ENCODE data around the gene BIRC7. TPM values are rescaled to one million over a fixed set of nuclear protein-coding genes. Genes with fewer than 3 reads are reported as not detected.

BIRC7 gene
- total and polyA plus RNA-seq, 2 of the 4 experiments (the other 2 are of a cell fraction): not detected

GRCh38 chr20:63239431-63239830 is 3.7 kb downstream of the BIRC7 start:
- no peak overlapping the region for H2AK9ac ChIP-seq (replicated peaks; ENCODE audit: low read depth, low read length, poor library complexity)
- intact Hi-C loops (cut with micrococcal nuclease): no loop called here
- H4K5ac ChIP-seq (ENCODE audit: low read depth, low read length): no peak overlapping the region
- no TSS peak for BruUV-seq (replicated peaks)
- no peak overlapping the region for H2BK20ac ChIP-seq (ENCODE audit: low read depth, low read length)
- H3K9me1 ChIP-seq (ENCODE audit: insufficient read depth, low read length): no peaks in the 10 kb centered on the region
- H2BK15ac ChIP-seq (ENCODE audit: low read depth, low read length): no peak overlapping the region
- H3K36me3 ChIP-seq (ENCODE audit: control insufficient read depth, insufficient read depth, low read length): no peaks in the 10 kb centered on the region
- no peak overlapping the region for H3K4me2 ChIP-seq (ENCODE audit: low read depth, low read length)
- H3K9ac ChIP-seq (ENCODE audit: low read depth, low read length): no peak overlapping the region
- no peak for DNase-seq
- H2AFZ ChIP-seq (replicated peaks; ENCODE audit: low read length, poor library complexity): no peak overlapping the region
- TF ChIP-seq CTCF (conservative IDR thresholded peaks at IDR 0.05; ENCODE audit: low read depth, low read length) (no peak), CHD1 (IDR thresholded peaks at IDR 0.05; ENCODE audit: low read depth, low read length) (no peak), RFX5 (IDR thresholded peaks at IDR 0.05; ENCODE audit: low read depth, low read length) (no peak), BHLHE40 (IDR thresholded peaks at IDR 0.05; ENCODE audit: low read depth, low read length) (no peak), ELK1 (IDR thresholded peaks at IDR 0.05; ENCODE audit: borderline replicate concordance, low read depth, low read length) (no peak), MAFK (IDR thresholded peaks at IDR 0.05; ENCODE audit: low read depth, low read length) (no peak), CEBPB (IDR thresholded peaks at IDR 0.05; ENCODE audit: low read depth, low read length) (no peak), MXI1 (IDR thresholded peaks at IDR 0.05; ENCODE audit: borderline replicate concordance, low read depth, low read length) (no peak), USF2 (IDR thresholded peaks at IDR 0.05; ENCODE audit: low read depth, low read length) (no peak), RAD21 (IDR thresholded peaks at IDR 0.05; ENCODE audit: low read length) (no peak), MAZ (IDR thresholded peaks at IDR 0.05; ENCODE audit: borderline replicate concordance, low read depth, low read length) (no peak), RCOR1 (IDR thresholded peaks at IDR 0.05; ENCODE audit: insufficient replicate concordance, low read length) (no peak), SMC3 (IDR thresholded peaks at IDR 0.05; ENCODE audit: low read depth, low read length) (no peak), FOS (IDR thresholded peaks at IDR 0.05; ENCODE audit: low read depth, low read length) (no peak)
- no peak overlapping the region for H3K23ac ChIP-seq (ENCODE audit: low read depth, low read length)
- H4K91ac ChIP-seq (ENCODE audit: insufficient read depth, low read depth, low read length): no peak overlapping the region
- H3K56ac ChIP-seq (ENCODE audit: extremely low read depth, insufficient read depth, low read length): no peak overlapping the region
- H4K8ac ChIP-seq (ENCODE audit: low read depth in 2 of 2, low read length in 2 of 2): no peak overlapping the region
- no peak overlapping the region for H2BK120ac ChIP-seq (ENCODE audit: low read depth, low read length)
- H3K4me1 ChIP-seq (ENCODE audit: control insufficient read depth, insufficient read depth, low read length): peaks cover 2% of the 10 kb centered on the region; the same call in 1 of the 2 replicates
- H3K27me3 ChIP-seq (ENCODE audit: control insufficient read depth, insufficient read depth, low read length): peaks cover 20% of the 10 kb centered on the region; the same call in 1 of the 2 replicates
- no peak overlapping the region for H3K18ac ChIP-seq (ENCODE audit: low read depth, low read length)
- H3K27ac ChIP-seq (ENCODE audit: insufficient read depth, low read length): no peak overlapping the region
- no peak overlapping the region for H2AK5ac ChIP-seq (ENCODE audit: low read depth, low read length)
- no peaks in the 10 kb centered on the region for H3K9me3 ChIP-seq (ENCODE audit: control insufficient read depth, insufficient read depth, low read length)
- POLR2A ChIA-PET (ENCODE audit: unreplicated experiment): no interaction called here
- dilution Hi-C loops (cut with HindIII; ENCODE audit: low sequenced_read_pairs, unreplicated experiment): no loop called here
- in situ Hi-C loops (cut with MboI; ENCODE audit: low sequenced_read_pairs): no loop called here
- H3K79me1 ChIP-seq (ENCODE audit: low read depth in 1 of 2, low read length in 2 of 2): no peaks in the 10 kb centered on the region
- H3K4ac ChIP-seq (ENCODE audit: low read depth, low read length): no peak overlapping the region
- WGBS, 2 experiments (ENCODE audit: extremely low coverage in 2 of 2, insufficient read length in 1 of 2): 85% methylated on average over 10 of the region's 30 CpGs; no CpG with 5 or more reads in 1 of the 2 experiments
- ATAC-seq (ENCODE audit: low read depth): no peak
- no peak overlapping the region for H3K4me3 ChIP-seq (ENCODE audit: insufficient read depth, low read depth, low read length)
- H3K14ac ChIP-seq (replicated peaks; ENCODE audit: low read depth, low read length): no peak overlapping the region
- H2BK5ac ChIP-seq (ENCODE audit: low read depth, low read length, poor library complexity, severe bottlenecking): no peak overlapping the region
- H4K20me1 ChIP-seq (ENCODE audit: insufficient read depth, low read length): no peaks in the 10 kb centered on the region
- CTCF ChIA-PET: no interaction called here

Measured in IMR-90 (cell line).